Mesenteric fat pad (tissue), 1 donor: ENCODE measurements around the gene ACVR1. TPM values are rescaled to one million over a fixed set of nuclear protein-coding genes. Genes with fewer than 3 reads are reported as not detected.
"Not testable (repeated sequence)": the region's sequence is repeated elsewhere in the genome, so short reads cannot be mapped to it uniquely, and the experiment has no call there.

Source experiments
- DNase-seq: peaks from one replicate; pipeline ENCODE4 v3.0.0-alpha.2; 2020; ENCODE audit warnings: low spot score
- total RNA-seq: library from RNA; stranded (reverse); fragmentation: NEBNext Ultra II Directional; extraction: Animal tissue kit (Norgen Biotek cat#: 25700); gene quantifications from one replicate; pipeline ENCODE4 v1.2.1, GENCODE V29; 2021
- donor health status: DM: yes; HTN: yes; CAD: no.

The ACVR1 gene
- total RNA-seq, 1 donor from 2014 or later, result 37.7 TPM

GRCh38 chr2:157830696-157831570 is 45.2 kb downstream of the ACVR1 start:
- DNase-seq, result no peak

DNA sequence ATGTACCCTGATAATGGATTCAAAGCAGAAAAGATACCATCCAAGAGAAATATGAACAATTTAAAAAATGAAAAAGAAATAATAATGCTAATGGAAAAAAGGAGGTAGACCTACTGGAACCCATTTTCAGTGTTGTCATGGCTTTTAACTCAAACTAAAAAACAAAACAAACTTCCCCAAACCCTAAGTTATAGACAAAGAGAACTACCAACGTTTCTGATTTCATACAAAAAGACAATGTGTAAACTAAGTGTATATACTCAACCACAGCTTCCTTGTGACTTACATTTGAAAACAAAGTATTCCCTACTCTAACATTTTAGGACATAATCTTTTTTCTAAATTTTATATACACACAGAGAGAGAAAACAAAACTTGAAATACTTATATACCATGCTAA is 45.9 kb downstream of the ACVR1 start:
- DNase-seq, result no peak

- DNase-seq, result no peak
Measured at GRCh38 chr2:157827377-157827776, 48.8 kb downstream of the ACVR1 start.

DNA sequence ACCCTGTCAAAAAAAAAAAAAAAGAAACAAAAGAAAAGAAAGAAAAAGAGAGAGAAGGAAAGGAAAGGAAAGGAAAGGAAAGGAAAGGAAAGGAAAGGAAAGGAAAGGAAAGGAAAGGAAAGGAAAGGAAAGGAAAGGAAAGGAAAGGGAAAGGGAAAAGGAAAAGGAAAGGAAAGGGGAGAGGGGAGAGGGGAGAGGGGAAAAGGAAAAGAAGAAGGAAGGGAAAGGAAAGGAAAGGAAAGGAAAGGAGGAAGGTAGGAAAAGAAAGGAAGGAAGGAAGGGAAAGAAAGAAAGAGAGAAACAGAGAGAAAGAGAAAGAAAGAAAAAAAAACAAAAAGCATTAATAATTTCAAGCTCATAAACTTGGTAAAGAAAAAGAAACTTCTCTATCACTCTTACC is 49.5 kb downstream of the ACVR1 start:
- not testable (repeated sequence) for DNase-seq

GRCh38 chr2:157825885-157826284 is 50.2 kb downstream of the ACVR1 start:
- no peak for DNase-seq

GRCh38 chr2:157822993-157823392 is 53.1 kb downstream of the ACVR1 start:
- no peak for DNase-seq

DNA sequence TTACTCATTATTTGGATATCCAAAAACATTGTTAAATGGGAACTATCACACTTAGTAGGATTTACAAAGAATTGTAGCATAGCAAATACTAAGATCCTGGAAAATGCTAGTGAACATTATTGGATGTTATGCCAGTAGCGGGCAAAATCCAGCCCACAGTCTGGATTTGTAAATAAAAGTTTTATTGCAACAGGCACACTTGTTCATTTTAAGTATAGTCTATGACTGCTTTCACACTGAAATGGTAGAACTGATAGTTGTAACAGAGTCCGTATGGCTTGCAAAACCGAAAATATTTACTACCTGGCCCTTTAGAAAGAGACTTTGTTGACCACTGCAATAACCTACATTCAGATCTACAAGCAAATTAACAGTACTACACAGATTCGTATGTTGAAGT is 53.6 kb downstream of the ACVR1 start:
- no peak for DNase-seq

DNA sequence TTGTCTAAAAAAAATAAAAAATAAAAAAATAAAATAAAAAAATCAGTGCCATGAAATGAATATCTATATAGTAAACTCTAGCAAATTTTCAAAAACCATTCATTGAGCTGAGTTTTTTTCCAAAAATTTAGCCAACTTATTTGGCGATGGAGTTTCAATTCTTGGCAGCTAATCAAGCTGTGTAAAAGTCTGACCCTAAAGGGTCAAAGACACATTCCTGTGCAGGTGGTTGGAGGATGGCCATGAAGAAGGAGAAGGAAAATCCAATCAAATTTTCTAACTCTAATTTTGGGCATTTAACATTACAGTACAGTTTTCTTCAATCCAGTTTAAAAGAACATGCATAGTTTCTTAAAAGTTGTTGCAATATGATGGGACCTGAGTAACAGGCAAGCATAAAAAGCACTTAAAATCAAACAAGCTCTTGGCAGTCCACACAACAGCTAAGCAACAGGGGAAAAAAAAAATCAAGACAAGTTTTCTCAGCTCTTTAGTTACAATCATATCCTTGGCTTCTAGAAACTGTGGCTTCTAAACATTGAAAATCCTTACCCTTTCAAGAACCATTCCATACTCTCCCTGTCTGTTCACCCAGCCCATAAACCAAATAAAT is 54.5 kb downstream of the ACVR1 start:
- DNase-seq, result no peak

DNA sequence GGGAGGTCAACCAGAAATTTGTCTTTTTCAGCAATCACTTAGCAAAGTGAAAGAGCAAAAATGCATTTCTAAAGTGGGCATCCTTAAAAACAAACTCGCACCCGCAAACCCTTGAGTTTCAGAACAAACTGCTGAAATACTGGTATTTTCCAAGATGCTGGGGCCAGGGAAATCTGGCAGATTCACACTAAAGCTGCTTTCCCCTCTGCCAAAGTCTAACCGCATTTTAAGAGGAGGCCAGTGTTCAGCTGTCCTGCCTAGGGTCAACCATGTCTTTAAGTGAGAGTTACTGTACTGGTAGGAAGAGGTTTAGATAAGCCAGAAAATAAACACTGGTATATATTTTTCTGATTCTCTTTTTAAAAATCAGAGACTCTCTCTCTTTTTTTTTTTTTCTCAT is 55.9 kb downstream of the ACVR1 start:
- no peak for DNase-seq

DNA sequence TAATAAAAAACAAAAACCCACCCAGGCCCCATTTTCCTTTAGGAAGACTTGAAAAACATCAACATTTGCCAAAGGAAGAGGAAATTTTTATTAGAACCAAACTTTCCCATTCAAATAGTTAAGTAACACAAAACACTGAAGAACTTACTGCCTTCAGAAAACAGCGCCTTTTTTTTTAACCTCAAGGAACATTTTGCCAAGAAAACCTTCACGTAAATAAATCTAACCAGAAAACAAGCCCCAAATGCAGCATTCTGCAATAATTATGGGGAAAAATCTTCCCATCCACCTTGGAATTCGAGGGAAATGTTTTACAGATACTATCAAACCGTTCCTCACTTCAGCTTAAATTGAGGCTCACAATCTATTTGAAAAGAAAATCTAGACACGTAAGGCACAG is 56.4 kb downstream of the ACVR1 start:
- DNase-seq, result no peak

- no peak for DNase-seq
Measured at GRCh38 chr2:157818227-157818626, 57.9 kb downstream of the ACVR1 start.

- no peak for DNase-seq
Measured at GRCh38 chr2:157815421-157815820, 60.7 kb downstream of the ACVR1 start.

- DNase-seq, result no peak
Measured at GRCh38 chr2:157813467-157813866, 62.7 kb downstream of the ACVR1 start.

GRCh38 chr2:157810037-157810436 is 66.1 kb downstream of the ACVR1 start:
- no peak for DNase-seq

- no peak for DNase-seq
Measured at GRCh38 chr2:157809212-157809611, 66.9 kb downstream of the ACVR1 start.

DNA sequence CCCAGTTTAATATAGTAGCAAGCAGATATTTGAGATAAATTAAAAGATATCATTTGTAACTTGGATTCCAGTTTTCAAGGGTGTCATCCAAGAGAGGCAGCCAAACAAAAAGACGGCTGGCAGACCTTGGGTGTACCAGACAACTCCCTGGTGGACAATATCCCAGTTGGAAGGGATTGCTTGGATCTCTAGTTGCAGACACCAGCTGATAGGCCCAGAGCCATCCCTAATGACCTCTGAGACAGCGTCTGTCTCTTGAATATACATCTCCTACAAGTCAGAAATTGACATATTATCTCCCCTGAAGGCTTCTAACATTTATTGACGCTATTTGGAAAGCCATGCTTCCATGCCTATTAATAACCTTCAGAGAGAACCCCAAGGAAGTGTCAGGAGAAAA is 67.7 kb downstream of the ACVR1 start:
- DNase-seq, result no peak

DNA sequence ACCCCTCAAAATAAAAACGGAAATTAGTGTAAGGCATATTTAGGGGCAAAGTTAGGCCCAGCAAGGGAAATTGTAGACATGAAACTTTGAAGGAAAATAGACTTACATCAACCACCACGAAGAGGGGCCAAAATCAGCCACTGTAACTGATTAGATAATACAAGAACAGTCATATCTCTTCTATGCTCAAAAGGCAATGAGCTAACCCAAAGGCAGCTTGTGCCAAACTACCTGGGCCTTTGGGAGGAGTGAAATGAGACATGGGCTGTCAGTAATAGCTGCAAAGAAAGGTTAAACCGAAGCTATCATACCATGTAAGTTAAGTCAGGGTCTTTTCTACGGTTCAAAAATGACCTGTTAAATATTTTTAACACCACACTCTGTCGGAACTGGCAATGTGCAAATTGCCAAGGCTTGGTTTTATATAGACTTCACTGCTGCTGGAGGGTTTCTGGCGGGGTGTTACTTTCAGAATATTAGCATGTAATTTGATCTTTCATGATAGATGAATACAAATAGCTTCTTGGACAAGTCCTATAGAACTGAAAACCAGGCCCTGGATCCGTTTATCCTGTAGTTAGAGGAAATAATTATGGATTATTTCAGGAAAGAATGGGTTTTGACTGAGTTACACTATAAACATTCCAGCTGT is 69.6 kb downstream of the ACVR1 start:
- no peak for DNase-seq

GRCh38 chr2:157805519-157805918 is 70.6 kb downstream of the ACVR1 start:
- DNase-seq, result no peak

- DNase-seq, result no peak
Measured at GRCh38 chr2:157804355-157804754, 71.8 kb downstream of the ACVR1 start.

DNA sequence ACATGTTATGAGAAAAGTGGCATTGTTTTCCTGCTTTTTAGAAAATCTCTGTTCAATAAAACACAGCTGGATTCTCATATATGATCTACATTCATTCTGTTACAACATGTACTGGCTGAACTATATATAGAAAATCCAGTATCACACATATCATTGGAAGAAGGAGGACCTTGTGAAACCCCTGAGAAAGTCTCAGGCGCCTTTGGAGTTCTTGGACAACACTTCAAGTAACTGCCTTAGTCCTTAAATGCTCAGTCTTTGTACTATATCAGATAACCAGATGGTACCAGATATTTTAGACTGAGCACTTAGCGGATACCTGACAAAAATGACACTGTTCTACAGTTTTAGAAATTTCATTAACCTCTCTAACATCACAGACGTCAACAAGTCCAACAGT is 72.2 kb downstream of the ACVR1 start:
- no peak for DNase-seq

DNA sequence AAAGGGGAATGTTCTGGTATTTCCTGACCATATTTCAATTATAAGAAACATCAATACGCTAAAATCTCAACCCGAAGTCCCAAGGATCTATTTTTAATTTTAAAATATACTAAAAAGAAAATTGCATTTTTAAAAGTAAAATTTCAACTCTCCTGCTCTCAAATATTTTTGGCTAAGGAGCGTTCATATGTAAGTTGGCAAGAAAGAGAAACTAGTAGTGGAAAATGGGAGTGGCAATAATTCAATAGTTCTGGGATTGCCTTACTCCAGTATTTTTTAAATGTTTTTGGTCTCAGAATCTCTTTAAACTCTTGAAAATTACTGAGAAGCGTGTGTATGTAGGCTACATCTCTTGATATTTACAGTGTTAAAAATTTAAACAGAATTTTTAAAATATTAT is 72.7 kb downstream of the ACVR1 start:
- DNase-seq, result no peak

- DNase-seq, result no peak
Measured at GRCh38 chr2:157800838-157801495, 75.2 kb downstream of the ACVR1 start.
